H9 (cell line): ENCODE results near the gene PSMB9. TPM values are rescaled to one million over a fixed set of nuclear protein-coding genes. Genes with fewer than 3 reads are reported as not detected.

Experiments
- DNase-seq: peaks from one replicate; pipeline ENCODE4 v3.0.0-alpha.2; 2017
- H2AFZ ChIP-seq: one replicate; pipeline ENCODE4 v1.6.1; 2013; ENCODE audit warnings: mild to moderate bottlenecking, low read length, control low read depth, moderate library complexity
- H2AK5ac ChIP-seq: 2 replicates; pipeline ENCODE4 v1.6.1; 2013; ENCODE audit warnings: low read length, control low read depth, mixed read lengths; ENCODE audit not compliant: insufficient read length
- H2BK120ac ChIP-seq: one replicate; pipeline ENCODE4 v1.6.1; 2013; ENCODE audit warnings: low read depth, mild to moderate bottlenecking, low read length, control low read depth, inconsistent platforms; ENCODE audit not compliant: poor library complexity, severe bottlenecking
- H2BK12ac ChIP-seq: 2 replicates; pipeline ENCODE4 v1.6.1; 2013; ENCODE audit warnings: low read length, control low read depth, mixed read lengths, low read depth; ENCODE audit not compliant: insufficient read length
- H2BK15ac ChIP-seq: 2 replicates; pipeline ENCODE4 v1.6.1; 2013; ENCODE audit warnings: low read depth, low read length, control low read depth
- H2BK20ac ChIP-seq: one replicate; pipeline ENCODE4 v1.6.1; 2013; ENCODE audit warnings: low read depth, mild to moderate bottlenecking, low read length, control low read depth, inconsistent platforms; ENCODE audit not compliant: poor library complexity, severe bottlenecking
- H2BK5ac ChIP-seq: 2 replicates; pipeline ENCODE4 v1.6.1; 2013; ENCODE audit warnings: low read length, control low read depth, mixed read lengths; ENCODE audit not compliant: insufficient read length
- H3K14ac ChIP-seq: 2 replicates; pipeline ENCODE4 v1.6.1; 2013; ENCODE audit warnings: low read length, control low read depth; ENCODE audit not compliant: insufficient read depth
- H3K18ac ChIP-seq: 2 replicates; pipeline ENCODE4 v1.6.1; 2013; ENCODE audit warnings: low read depth, mild to moderate bottlenecking, mixed read lengths, low read length, control low read depth; ENCODE audit not compliant: insufficient read length
- H3K23ac ChIP-seq: 2 replicates; pipeline ENCODE4 v1.6.1; 2013; ENCODE audit warnings: low read length, control low read depth, mixed read lengths, low read depth; ENCODE audit not compliant: insufficient read length
- H3K23me2 ChIP-seq: 2 replicates; pipeline ENCODE4 v1.6.1; 2013; ENCODE audit warnings: low read depth, mild to moderate bottlenecking, mixed read lengths, low read length, control low read depth; ENCODE audit not compliant: insufficient read length, poor library complexity, severe bottlenecking
- H3K27ac ChIP-seq: 2 replicates; pipeline ENCODE4 v1.5.1; 2013; ENCODE audit warnings: low read length, control low read depth, mixed read lengths, low read depth; ENCODE audit not compliant: insufficient read length
- H3K27me3 ChIP-seq: 2 replicates; pipeline ENCODE4 v1.6.1; 2013; ENCODE audit warnings: low read length, control low read depth, inconsistent platforms; ENCODE audit not compliant: insufficient read depth
- H3K4ac ChIP-seq: 2 replicates; pipeline ENCODE4 v1.6.1; 2013; ENCODE audit warnings: low read depth, mild to moderate bottlenecking, control low read depth, inconsistent platforms, low read length, moderate library complexity
- H3K4me1 ChIP-seq: 2 replicates; pipeline ENCODE4 v1.6.1; 2013; ENCODE audit warnings: low read length, control low read depth, inconsistent platforms; ENCODE audit not compliant: insufficient read depth
- H3K4me2 ChIP-seq: 2 replicates; pipeline ENCODE4 v1.6.1; 2013; ENCODE audit warnings: low read length, control low read depth, mixed read lengths; ENCODE audit not compliant: insufficient read length, insufficient read depth
- H3K56ac ChIP-seq: 2 replicates; pipeline ENCODE4 v1.6.1; 2013; ENCODE audit warnings: low read depth, mild to moderate bottlenecking, mixed read lengths, low read length, control low read depth; ENCODE audit not compliant: insufficient read length
- H3K79me1 ChIP-seq: 2 replicates; pipeline ENCODE4 v1.6.1; 2013; ENCODE audit warnings: low read depth, mild to moderate bottlenecking, moderate library complexity, low read length, control low read depth, inconsistent platforms; ENCODE audit not compliant: insufficient read depth, poor library complexity, severe bottlenecking
- H3K79me2 ChIP-seq: 2 replicates; pipeline ENCODE4 v1.6.1; 2013; ENCODE audit warnings: low read length, control low read depth, inconsistent platforms; ENCODE audit not compliant: insufficient read depth
- H3K9ac ChIP-seq: 2 replicates; pipeline ENCODE4 v1.6.1; 2013; ENCODE audit warnings: low read length, control low read depth, mixed read lengths; ENCODE audit not compliant: insufficient read length; ENCODE audit errors: extremely low read depth
- H3K9me3 ChIP-seq: one replicate; pipeline ENCODE4 v1.6.1; 2013; ENCODE audit warnings: low read depth, low read length, inconsistent platforms; ENCODE audit not compliant: control insufficient read depth
- H3T11ph ChIP-seq: one replicate; pipeline ENCODE4 v1.6.1; 2013; ENCODE audit warnings: mild to moderate bottlenecking, low read length, control low read depth, inconsistent platforms
- H4K20me1 ChIP-seq: one replicate; pipeline ENCODE4 v1.6.1; 2013; ENCODE audit not compliant: control insufficient read depth, insufficient read length, insufficient read depth
- H4K5ac ChIP-seq: 2 replicates; pipeline ENCODE4 v1.6.1; 2013; ENCODE audit warnings: low read depth, mild to moderate bottlenecking, mixed read lengths, low read length, control low read depth; ENCODE audit not compliant: insufficient read length
- H4K8ac ChIP-seq: replicated peaks from 2 replicates; pipeline ENCODE4 v1.6.1; 2013; ENCODE audit warnings: low read length, control low read depth, mixed read lengths, low read depth; ENCODE audit not compliant: insufficient read length
- H4K91ac ChIP-seq: 2 replicates; pipeline ENCODE4 v1.6.1; 2013; ENCODE audit warnings: low read depth, mild to moderate bottlenecking, moderate library complexity, mixed read lengths, low read length, control low read depth; ENCODE audit not compliant: insufficient read length
- H3K27ac Mint-ChIP-seq, 3 experiments: 2 replicates in 2 of 3; 3 replicates in 1 of 3; pipeline ENCODE4 v1.8.0; 2020 to 2021; ENCODE audit warnings: mixed read lengths in 3 of 3, mild to moderate bottlenecking in 1 of 3, moderate library complexity in 1 of 3
- H3K27me3 Mint-ChIP-seq: 2 replicates; pipeline ENCODE4 v1.8.0; 2021; ENCODE audit warnings: low read depth, mild to moderate bottlenecking, moderate library complexity, mixed read lengths
- H3K36me3 Mint-ChIP-seq, 3 experiments: 2 replicates in 2 of 3; 3 replicates in 1 of 3; pipeline ENCODE4 v1.8.0; 2020 to 2021; ENCODE audit warnings: low read depth in 3 of 3, mixed read lengths in 3 of 3; ENCODE audit not compliant: insufficient read depth in 1 of 3
- H3K4me1 Mint-ChIP-seq, 2 experiments: 2 replicates each; pipeline ENCODE4 v1.8.0; 2020; ENCODE audit warnings: mixed read lengths in 2 of 2
- H3K4me3 Mint-ChIP-seq, 2 experiments: 2 replicates in 1 of 2; 3 replicates in 1 of 2; pipeline ENCODE4 v1.8.0; 2020 to 2021; ENCODE audit warnings: mild to moderate bottlenecking in 2 of 2, mixed read lengths in 2 of 2, moderate library complexity in 1 of 2
- H3K9me3 Mint-ChIP-seq, 2 experiments: 2 replicates in 1 of 2; 3 replicates in 1 of 2; pipeline ENCODE4 v1.8.0; 2020; ENCODE audit warnings: mild to moderate bottlenecking in 2 of 2, mixed read lengths in 2 of 2, moderate library complexity in 1 of 2
- WGBS: extraction: QIAGEN DNeasy Blood & Tissue Kit; methylation state at CpG from one replicate; pipeline ENCODE4 v1.1.7; 2013; ENCODE audit warnings: missing lambda C conversion rate, low lambda C conversion rate, mixed read lengths; ENCODE audit not compliant: insufficient read length; ENCODE audit errors: extremely low coverage; 5-methylcytosine and 5-hydroxymethylcytosine counted together
- total RNA-seq: library from RNA; stranded (reverse); gene quantifications from 2 replicates; pipeline ENCODE4 v1.2.1, GENCODE V29; 2021
- TF ChIP-seq, protein P1 (sequence below): fragments of 200-600 bp; sonication (generic); conservative IDR thresholded peaks from 3 replicates; pipeline ENCODE4 v1.8.0; 2021; ENCODE audit warnings: antibody characterized with exemption, mild to moderate bottlenecking

The PSMB9 gene
- total RNA-seq, 1 experiment from 2014 or later = 3.5 TPM

DNA sequence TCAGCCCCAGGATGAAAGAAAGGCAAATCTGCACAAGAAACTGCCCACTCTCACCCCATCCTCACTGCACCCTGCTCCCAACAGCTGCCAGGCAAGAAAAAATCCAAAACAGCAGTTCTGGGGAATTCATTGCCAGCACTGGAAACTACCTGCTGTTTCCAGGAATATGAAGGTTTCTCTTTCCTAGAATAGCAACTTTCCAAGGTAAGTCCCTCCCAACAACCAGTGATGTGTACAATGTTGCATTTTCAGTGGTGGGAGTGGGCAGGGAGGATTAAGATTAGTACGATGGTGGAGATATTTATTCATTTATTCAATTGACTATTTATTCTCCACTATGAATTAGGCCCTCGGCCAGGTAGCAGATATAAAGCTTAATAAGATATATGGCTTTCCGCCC, 27.0 kb upstream of the PSMB9 start:
- Mint-ChIP-seq H3K4me1 (peaks cover 0 to 6% of the 10 kb centered on the region in 2 experiments; a peak in 2 of 4 replicates), H3K9me3 (no peaks in the 10 kb centered on the region), H3K27ac (no peak overlapping the region), H3K4me3 (no peak overlapping the region), H3K36me3 (peaks cover 5 to 14% (median 7%) of the 10 kb centered on the region in 3 experiments; a peak in 5 of 7 replicates), H3K27me3 (no peaks in the 10 kb centered on the region)
- Histone ChIP-seq H3K4ac (no peak overlapping the region), H3K9ac (no peak overlapping the region), H4K5ac (no peak overlapping the region), H3K4me1 (no peaks in the 10 kb centered on the region), H2AK5ac (no peak overlapping the region), H3K23me2 (no peaks in the 10 kb centered on the region), H4K91ac (no peak overlapping the region), H3K9me3 (no peaks in the 10 kb centered on the region), H4K20me1 (no peaks in the 10 kb centered on the region), H3K27me3 (no peaks in the 10 kb centered on the region), H3K4me2 (no peak overlapping the region), H3K56ac (no peak overlapping the region), H3K23ac (no peak overlapping the region), H3K14ac (no peak overlapping the region), H2BK12ac (no peak overlapping the region), H3K79me1 (no peaks in the 10 kb centered on the region), H2BK20ac (no peak overlapping the region), H2BK5ac (no peak overlapping the region), H3T11ph (no peak overlapping the region), H3K18ac (no peak overlapping the region), H3K27ac (no peak overlapping the region), H3K79me2 (no peaks in the 10 kb centered on the region), H2AFZ (no peak overlapping the region), H2BK120ac (no peak overlapping the region), H2BK15ac (no peak overlapping the region), H4K8ac (no peak overlapping the region)
- DNase-seq = no peak
- no CpG with 5 or more reads among the region's 3 CpGs for WGBS
- TF ChIP-seq, protein P1, sequence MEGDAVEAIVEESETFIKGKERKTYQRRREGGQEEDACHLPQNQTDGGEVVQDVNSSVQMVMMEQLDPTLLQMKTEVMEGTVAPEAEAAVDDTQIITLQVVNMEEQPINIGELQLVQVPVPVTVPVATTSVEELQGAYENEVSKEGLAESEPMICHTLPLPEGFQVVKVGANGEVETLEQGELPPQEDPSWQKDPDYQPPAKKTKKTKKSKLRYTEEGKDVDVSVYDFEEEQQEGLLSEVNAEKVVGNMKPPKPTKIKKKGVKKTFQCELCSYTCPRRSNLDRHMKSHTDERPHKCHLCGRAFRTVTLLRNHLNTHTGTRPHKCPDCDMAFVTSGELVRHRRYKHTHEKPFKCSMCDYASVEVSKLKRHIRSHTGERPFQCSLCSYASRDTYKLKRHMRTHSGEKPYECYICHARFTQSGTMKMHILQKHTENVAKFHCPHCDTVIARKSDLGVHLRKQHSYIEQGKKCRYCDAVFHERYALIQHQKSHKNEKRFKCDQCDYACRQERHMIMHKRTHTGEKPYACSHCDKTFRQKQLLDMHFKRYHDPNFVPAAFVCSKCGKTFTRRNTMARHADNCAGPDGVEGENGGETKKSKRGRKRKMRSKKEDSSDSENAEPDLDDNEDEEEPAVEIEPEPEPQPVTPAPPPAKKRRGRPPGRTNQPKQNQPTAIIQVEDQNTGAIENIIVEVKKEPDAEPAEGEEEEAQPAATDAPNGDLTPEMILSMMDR = no peak
